Body of pancreas (tissue), 4 donors: Measurements from ENCODE around the gene PPRC1. TPM values are rescaled to one million over a fixed set of nuclear protein-coding genes. Genes with fewer than 3 reads are reported as not detected.

ENCODE experiments used
- ATAC-seq: fragments of 150-250 bp; one replicate; pipeline ENCODE4 v1.9.1; 2016
- DNase-seq, 4 donors: peaks; one replicate each; pipeline ENCODE4 v3.0.0-alpha.2; 2019
- H3K27ac ChIP-seq, 4 donors: fragments of 200-600 bp; sonication (generic); 1 replicate in 3 of 4; 2 replicates in 1 of 4; pipeline versions ENCODE4 v1.5.1 to v1.6.1; 2016 to 2019; ENCODE audit warnings: mild to moderate bottlenecking in 1 of 4, mixed read lengths in 1 of 4, moderate library complexity in 1 of 4
- H3K27me3 ChIP-seq, 2 donors: fragments of 200-600 bp; sonication (generic); one replicate each; pipeline ENCODE4 v1.6.0; 2016; ENCODE audit warnings: mild to moderate bottlenecking in 1 of 2
- H3K36me3 ChIP-seq, 2 donors: fragments of 200-600 bp; sonication (generic); replicated peaks in 1 of 2; 2 replicates each; pipeline ENCODE4 v1.5.1; 2016; ENCODE audit warnings: low read depth in 2 of 2; ENCODE audit not compliant: insufficient read depth in 1 of 2
- H3K4me1 ChIP-seq: fragments of 200-600 bp; sonication (generic); one replicate; pipeline ENCODE4 v1.6.0; 2016
- H3K4me3 ChIP-seq, 2 donors: fragments of 200-600 bp; sonication (generic); 1 replicate in 1 of 2; 2 replicates in 1 of 2; pipeline ENCODE4 v1.5.1; 2016 to 2019
- H3K9me3 ChIP-seq, 3 donors: fragments of 200-600 bp; sonication (generic); 1 replicate in 2 of 3; 2 replicates in 1 of 3; pipeline ENCODE4 v1.5.1; 2016
- CTCF ChIP-seq, 7 experiments: fragments of 450-650 bp in 4 of 7; fragments of 200-600 bp in 3 of 7; sonication (generic) in 3 of 7; IDR thresholded peaks; one replicate each; pipeline ENCODE4 v1.5.1; 2016 to 2019; ENCODE audit warnings: antibody characterized with exemption in 7 of 7
- POLR2A ChIP-seq, 3 donors: fragments of 450-650 bp; IDR thresholded peaks; one replicate each; pipeline ENCODE4 v1.6.1; 2016; ENCODE audit warnings: antibody characterized with exemption in 3 of 3, mild to moderate bottlenecking in 2 of 3
- WGBS, 2 donors: methylation state at CpG; one replicate each; pipeline ENCODE4 v1.1.5; 2017; 5-methylcytosine and 5-hydroxymethylcytosine counted together
- intact Hi-C: fragments of 100-400 bp; cut with DNase I; formaldehyde crosslinking; loops from one replicate; pipeline ENCODE4 v1.15.1; 2023
- total RNA-seq, 2 donors: library from RNA; depleted of rRNA; stranded (reverse); fragments of >200 nt; gene quantifications; one replicate each; pipeline ENCODE4 v1.1.0, GENCODE V29; 2016

The PPRC1 gene
- total RNA-seq, 2 donors from 2014 or later: 17.9 to 37.6 TPM

GRCh38 chr10:102131286-102132170 lies 1.3 kb upstream of the PPRC1 start:
- Histone ChIP-seq H3K27me3 (no peaks in the 10 kb centered on the region), H3K9me3 (no peaks in the 10 kb centered on the region), H3K36me3 (no peaks in the 10 kb centered on the region), H3K27ac (peak overlapping the region in 3 of 4 donors; percentile 83 to 91 (median 88)), H3K4me3 (no peak overlapping the region), H3K4me1 (peaks cover 26% of the 10 kb centered on the region)
- DNase-seq (no peak), ATAC-seq (no peak)
- TF ChIP-seq POLR2A (IDR thresholded peaks at IDR 0.05) (no peak), CTCF (IDR thresholded peaks at IDR 0.05) (no peak)
- 87% methylated on average over 8 of the region's 8 CpGs for WGBS, 2 donors
- intact Hi-C loops: no loop called here

DNA sequence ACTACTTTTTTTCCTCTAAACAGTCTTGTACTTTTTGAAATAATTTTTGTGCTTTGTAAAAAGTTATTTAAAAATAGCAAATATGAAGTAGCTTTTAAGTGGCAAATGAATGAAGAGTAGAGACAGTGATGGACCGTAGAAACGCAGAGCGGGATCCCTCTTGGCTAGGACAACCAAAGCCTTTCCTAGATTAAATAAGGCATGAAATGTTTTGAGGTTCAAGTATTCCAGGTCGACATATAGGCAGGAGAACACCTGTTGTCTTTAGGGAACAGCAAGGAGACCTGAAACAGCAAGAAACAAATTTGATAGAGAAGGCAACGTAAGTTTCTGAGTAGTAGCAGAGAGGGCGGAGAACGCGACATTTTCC lies 662 bp upstream of the PPRC1 start:
- H3K9me3 ChIP-seq: no peaks in the 10 kb centered on the region
- H3K27ac ChIP-seq: peak overlapping the region; percentile 62 to 91 (median 86)
- ATAC-seq (no peak), DNase-seq (no peak)
- H3K4me1 ChIP-seq: peaks cover 28% of the 10 kb centered on the region
- TF ChIP-seq POLR2A (IDR thresholded peaks at IDR 0.05): no peak
- intact Hi-C loops: no loop called here
- H3K4me3 ChIP-seq: no peak overlapping the region
- 11 to 16% methylated on average over 8 of the region's 8 CpGs for WGBS, 2 donors
- H3K27me3 ChIP-seq: no peaks in the 10 kb centered on the region
- H3K36me3 ChIP-seq: no peaks in the 10 kb centered on the region

DNA sequence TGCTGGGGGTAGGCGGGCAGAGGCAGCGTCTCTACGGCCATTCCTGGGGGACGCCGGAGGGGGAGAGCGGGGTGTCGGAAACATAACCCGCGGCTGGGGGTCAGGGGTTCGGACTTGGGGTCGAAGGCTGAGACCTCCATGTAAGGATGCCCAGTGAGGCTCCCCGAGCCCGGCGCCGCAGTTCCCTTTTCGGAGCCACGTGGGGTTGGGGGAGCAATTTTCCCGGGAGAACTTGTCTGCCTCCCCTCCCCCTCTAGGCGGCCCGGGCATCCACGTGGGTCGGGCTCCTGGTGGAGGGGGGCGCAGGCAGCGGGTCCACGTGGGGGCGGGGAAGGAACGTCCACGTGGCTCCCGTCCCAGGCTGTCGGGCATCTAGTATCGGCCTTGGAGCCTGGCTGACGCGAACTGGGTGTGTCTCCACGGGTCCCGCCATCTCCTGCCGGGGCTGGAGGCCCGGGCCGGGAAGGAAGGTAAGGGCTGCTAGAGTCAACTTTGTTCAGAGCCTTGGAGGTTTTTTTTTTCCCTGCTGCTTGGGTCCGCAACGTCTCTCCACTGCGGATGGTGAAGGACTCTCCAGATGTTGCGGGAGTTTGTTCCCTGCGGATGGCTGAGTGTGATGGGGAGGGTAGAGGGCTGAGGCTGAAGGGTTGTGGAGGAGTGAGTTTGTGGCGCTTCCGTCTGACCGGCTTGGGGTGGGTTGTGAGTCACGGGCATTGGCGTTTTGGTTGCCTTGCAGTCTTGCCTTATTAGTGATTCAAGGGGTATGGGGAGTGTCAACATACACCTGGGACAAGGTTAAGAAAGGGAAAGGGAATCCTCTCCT lies 744 bp downstream of the PPRC1 start:
- ATAC-seq: peak; percentile 37

DNA sequence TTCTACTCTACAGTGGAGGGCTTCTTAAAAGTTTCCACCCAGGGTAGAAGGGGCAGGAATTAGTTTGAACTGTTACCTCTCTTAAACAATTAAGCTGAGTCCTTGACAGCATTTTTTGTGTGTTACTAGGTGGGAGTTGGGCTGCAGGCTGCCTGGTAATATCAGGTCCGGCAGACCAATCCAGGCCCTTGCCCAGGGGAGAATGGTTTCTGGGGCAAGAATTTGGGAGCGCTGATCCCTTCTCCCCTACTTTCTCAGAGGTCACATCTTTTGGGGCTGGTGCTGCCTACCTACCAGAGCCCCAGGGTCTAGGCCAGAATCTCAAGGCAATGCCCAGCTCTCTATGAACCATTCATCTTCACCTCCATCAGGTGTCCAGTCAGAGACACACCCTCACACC lies 1.6 kb downstream of the PPRC1 start:
- H3K27ac ChIP-seq: peak overlapping the region in 2 of 4 donors; percentile 88 to 91
- no peak for ATAC-seq

More for the DNA sequence above, 744 bp downstream of the PPRC1 start:
- peak overlapping the region; percentile 82 to 91 (median 86) for H3K27ac ChIP-seq
- H3K4me1 ChIP-seq: peaks cover 28% of the 10 kb centered on the region
- TF ChIP-seq POLR2A (IDR thresholded peaks at IDR 0.05): peak in 1 of 3 donors; percentile 6
- TF ChIP-seq CTCF (IDR thresholded peaks at IDR 0.05): no peak
- H3K27me3 ChIP-seq: no peaks in the 10 kb centered on the region
- intact Hi-C loops: no loop called here
- no peaks in the 10 kb centered on the region for H3K9me3 ChIP-seq
- H3K4me3 ChIP-seq: peak overlapping the region; percentile 84 to 86
- 0 to 1% methylated on average over 24 to 45 of the region's 48 CpGs for WGBS, 2 donors
- peak; percentile 72 to 82 (median 80) for DNase-seq
- H3K36me3 ChIP-seq: peaks cover 0 to 4% of the 10 kb centered on the region in 2 donors

More for the DNA sequence above, 1.6 kb downstream of the PPRC1 start:
- Histone ChIP-seq H3K4me3 (no peak overlapping the region), H3K36me3 (peaks cover 0 to 6% of the 10 kb centered on the region in 2 donors), H3K27me3 (no peaks in the 10 kb centered on the region), H3K4me1 (peaks cover 28% of the 10 kb centered on the region), H3K9me3 (no peaks in the 10 kb centered on the region)
- 52 to 67% methylated on average over 2 of the region's 2 CpGs for WGBS, 2 donors
- DNase-seq: no peak
- no peak for TF ChIP-seq CTCF (IDR thresholded peaks at IDR 0.05)
- no peak for TF ChIP-seq POLR2A (IDR thresholded peaks at IDR 0.05)
- intact Hi-C loops: no loop called here
